ENCODE measurements around the gene SYS1. TPM values are rescaled to one million over a fixed set of nuclear protein-coding genes. Genes with fewer than 3 reads are reported as not detected.

The SYS1 gene
- total RNA-seq, 1 donor = 31.2 TPM

DNA sequence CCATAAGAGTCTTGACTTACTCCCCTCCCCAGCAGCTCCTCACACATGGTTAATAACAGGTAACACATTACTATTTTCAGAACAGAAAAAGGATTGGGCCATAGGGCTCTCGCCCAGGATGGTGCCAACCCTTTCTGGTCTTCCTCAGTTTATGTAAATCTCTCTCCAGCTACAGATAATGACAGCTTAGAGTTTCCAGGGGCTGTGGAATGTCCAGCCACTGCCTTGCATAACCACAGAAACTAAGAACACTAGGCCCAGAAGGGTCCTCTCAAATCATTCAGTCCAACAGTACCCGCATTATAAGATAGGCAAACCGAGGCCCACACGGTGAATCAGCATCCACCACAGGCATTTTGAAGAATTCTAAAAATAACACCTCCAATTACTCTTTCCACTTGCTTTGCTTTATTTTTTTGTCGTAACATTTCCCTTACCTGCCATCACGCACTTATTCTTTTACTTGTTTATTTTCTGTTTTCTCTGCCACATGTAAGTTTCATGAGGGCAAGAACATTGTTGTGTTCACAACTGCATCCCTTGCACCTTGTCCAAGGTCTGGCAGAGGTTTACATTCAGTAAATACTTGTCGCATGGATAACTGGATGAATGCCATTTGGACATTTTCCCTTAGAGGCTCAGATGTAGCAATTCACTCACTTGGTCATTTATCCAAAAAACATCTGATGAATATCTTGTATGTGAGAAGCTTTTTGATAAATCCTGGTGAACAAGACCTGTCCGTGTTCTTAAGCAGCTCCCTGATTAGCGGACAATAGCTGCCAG lies 8.3 kb upstream of the SYS1 start:
- DNase-seq (ENCODE audit: low read depth in 2 of 3, low spot score in 2 of 3) = no peak

DNA sequence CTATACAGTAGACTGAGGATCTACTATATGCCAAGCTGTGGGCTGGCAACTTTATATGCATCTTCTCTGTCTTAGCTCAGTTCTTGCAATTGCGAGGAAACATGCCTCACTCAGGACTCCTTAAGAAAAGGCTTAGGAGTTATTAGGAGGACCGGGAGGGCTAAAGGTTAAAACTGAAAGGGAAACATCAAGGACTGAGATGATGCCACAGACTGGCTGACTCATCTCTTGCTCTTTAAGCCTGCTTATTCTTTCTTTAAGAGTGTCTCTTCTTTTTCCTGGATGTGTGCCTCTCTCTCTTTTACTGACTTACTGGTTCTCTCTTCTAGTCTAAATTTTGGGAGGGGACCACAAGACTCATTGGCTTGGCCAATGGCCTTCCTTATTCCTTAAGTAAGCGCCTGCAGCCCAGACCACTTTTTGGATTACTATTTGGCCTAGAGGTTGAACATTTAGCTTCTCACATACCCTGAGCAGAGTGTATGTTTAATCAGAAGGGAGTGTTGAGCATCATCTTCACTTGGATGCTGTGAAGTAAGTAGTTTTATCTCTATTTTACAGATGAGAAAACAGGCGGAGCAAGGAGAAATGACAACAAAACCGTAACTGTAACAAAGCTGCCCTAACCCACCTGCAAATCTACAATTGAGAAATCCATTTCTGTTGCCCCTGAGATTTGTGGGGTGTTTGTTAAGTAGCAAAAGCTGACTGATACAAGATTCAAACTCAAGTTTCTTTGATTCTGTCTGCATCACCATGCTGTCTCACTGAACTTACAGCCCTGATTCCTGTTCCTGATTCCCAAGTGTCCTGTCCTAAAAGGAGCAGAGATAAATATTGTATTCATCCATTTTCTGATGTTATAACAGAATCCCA lies 7.5 kb upstream of the SYS1 start:
- DNase-seq (ENCODE audit: low read depth in 2 of 3, low spot score in 2 of 3) = no peak

DNA sequence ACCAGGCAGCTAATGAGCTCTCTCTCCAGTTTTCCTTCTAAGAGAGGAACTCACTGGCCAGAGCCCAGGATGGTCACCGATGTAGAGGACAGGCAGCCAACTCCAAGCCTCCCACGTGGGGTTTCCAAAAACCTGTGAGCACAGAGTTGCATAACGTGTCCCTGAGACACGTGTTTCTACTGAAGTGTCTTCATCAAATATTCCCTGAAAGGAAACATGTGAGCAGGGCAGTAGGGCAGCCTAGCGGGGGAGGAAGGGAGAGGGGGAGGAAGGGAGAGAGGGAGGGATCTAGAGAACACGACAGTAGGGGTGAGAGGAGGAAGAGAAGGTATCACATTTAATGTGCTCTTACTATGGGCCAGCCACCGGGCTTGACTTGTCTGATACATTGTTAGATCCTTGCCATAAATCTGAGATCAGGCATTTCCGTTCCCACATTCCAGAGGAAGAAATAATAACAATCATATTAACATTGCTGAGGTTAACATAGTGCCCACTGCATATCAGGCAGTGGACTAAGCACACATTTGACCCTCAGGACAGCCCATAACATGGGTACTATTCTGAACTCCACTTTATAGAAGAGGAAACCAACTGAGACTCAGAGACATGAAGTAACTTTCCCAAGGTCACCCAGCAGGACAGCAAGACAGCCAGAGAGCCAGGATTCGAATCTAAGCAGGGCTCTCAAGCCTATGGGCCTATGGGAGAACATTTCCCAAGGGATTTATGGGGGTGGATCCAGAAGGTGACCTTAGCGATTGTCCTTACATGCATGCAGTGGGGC lies 4.5 kb upstream of the SYS1 start:
- no peak for DNase-seq (ENCODE audit: low read depth in 2 of 3, low spot score in 2 of 3)

DNA sequence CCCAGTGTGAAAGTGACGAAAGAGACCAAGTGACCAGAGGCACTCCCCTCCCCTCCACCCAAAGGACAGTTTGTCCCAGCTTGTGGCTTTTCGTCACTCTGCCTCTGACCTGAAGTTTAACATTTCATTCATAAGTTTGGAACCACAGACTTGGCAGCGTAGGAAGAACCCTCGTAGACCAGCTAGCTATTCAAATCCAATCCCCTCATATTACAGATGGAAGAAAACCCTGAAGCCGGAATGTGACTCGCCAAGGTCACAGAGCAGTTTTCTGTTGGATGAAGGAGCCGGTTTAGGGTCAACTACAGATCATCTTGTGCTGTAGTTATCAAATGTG lies 3.9 kb upstream of the SYS1 start:
- DNase-seq (ENCODE audit: low read depth in 2 of 3, low spot score in 2 of 3) = no peak

DNA sequence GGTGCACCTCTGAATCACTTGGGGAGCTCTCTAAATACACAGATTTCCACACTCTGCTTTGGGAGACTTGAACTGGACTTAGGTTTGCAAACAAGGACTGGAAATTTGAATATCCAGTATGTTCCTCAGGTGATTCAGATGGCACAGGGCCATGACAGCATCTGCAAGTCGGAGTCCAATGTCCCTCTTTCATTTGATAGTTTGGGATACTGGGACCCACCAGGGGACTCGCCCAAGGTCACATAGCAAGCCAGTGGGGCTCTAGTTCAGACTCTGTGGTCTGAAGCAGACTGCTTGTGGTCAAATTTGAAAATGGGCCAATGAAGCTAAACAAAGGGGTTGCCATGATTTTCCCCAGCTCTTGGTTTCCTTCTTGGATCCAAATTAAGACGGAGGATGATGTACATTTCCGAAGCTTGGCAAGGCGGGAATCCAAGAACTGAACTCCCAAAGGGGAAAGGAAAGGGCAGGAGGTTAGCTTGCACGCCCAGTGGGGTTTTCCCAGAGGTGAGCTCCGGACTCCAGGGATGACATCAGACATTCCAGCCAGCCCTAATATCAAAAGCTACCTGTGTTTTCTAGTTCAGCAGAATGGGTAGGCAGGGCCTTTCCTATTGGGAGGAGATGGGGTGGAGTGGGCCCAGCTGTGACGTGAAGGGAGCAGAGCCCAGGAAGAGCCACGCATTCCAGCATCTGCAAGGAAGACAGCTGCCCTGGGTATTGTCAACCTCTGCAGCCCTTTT lies 3.4 kb upstream of the SYS1 start:
- no peak for DNase-seq (ENCODE audit: low read depth in 2 of 3, low spot score in 2 of 3)

DNA sequence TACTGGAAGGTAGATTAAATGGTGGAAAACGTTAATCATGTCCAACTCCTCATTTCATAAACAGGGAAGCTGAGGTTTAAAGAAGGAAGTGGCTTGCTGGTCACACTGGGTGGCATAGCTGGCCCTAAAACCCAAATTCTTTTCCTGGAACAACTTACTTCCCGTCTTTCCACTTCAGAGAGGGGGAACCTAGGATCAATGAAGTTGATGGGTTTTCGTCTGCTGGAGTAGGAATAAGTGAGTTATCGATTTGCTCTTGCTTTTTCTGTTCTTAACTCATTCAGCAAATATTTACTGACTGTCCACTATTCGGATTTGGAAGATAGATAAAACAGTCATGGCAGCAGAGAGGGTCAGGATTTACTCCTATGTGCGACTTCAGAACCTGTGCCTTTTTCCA lies 1.2 kb upstream of the SYS1 start:
- DNase-seq (ENCODE audit: low read depth in 2 of 3, low spot score in 2 of 3) = no peak

DNA sequence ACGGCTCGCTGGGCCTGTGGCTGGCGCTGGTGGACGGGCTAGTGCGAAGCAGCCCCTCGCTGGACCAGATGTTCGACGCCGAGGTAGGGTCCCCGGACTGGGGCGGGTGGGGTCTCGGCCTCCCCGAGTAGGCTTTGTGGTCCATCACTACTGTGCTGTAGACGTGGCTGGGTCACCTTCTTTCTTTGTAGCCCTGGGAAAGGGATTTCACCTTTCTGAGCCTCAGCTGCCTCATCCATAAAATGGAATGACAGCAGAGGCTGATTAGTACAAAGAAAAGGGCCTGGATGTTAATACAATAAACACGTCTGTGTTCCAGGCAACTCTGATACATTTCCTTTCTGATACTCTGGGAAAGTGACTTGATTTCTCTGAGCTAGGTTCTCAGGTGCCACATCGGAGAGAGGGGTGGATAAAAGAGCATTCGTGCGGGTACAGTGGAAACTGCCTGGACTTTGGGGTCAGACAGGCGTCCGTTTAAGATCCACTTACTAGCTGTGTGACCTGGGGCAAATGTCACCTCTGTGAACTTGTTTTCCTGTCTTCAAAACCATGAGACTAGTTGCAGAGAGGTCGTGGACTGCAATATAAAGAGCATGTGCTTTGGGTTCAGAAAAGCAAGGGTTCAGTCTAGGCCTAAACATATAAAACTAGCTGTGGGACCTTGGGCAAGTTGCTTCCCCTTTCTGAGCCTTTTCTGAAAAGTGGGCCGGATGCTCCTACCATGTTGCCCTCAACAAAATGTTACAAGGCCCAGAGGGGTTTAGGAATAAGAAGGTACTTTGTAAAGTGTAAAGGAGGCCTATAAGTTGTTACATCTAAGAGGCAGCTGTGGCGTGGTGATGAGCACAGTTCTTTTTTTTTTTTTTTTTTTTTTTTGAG lies 896 bp downstream of the SYS1 start:
- no peak for DNase-seq (ENCODE audit: low read depth in 2 of 3, low spot score in 2 of 3)

DNA sequence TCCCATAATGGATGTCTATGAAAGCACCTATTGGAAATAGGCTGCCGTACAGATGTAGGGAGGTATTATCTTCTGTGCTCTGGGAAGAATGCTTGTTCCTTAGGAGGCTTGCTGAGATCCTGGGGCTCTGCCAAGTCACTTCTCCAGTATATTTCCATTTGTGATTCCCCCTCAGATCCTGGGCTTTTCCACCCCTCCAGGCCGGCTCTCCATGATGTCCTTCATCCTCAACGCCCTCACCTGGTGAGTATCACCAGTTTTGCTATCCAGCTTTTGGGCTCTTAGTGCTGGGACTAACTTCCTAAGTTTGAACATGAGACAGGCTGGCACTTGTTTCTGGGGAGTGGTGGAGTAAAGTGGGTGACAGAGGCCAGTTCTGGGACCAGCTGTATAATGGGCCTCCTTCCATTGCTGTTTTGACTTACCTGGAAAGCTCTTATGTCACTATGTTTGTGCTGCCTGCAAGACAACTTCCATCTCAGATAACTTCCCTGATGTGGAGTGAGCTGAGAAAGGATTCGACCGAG lies 2.6 kb downstream of the SYS1 start:
- DNase-seq (ENCODE audit: low read depth in 2 of 3, low spot score in 2 of 3) = no peak

DNA sequence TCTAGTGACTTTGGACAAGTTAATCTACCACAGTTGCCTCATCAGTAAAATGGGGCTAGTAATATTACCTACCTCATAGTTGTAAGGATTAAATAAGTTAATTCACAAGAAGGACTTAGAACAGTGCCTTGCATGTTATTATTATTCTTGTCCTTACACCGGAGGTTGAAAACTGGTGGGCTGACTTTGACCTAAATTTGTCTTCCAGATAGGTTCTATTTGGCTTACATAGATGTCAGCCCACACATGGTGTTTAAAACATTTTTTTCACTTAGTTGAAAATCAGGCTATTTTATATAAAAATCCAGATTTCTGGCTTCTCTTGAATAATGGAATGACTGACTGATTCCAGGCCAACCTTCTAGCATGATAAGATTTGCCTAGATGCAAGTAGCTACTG lies 3.2 kb downstream of the SYS1 start:
- DNase-seq (ENCODE audit: low read depth in 2 of 3, low spot score in 2 of 3) = no peak

DNA sequence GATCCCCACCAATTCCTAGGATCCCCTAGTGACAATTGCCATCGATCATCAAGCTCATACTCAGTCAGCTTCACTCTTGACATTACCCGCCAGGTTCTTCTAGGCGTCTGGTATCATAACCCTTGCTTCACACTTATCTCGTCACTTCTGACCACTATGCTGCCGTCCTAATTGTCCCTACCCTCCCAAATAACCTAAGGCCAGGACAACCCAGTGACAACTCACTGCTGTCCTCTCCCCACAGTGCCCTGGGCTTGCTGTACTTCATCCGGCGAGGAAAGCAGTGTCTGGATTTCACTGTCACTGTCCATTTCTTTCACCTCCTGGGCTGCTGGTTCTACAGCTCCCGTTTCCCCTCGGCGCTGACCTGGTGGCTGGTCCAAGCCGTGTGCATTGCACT lies 3.7 kb downstream of the SYS1 start:
- DNase-seq (ENCODE audit: low read depth in 2 of 3, low spot score in 2 of 3) = no peak

DNA sequence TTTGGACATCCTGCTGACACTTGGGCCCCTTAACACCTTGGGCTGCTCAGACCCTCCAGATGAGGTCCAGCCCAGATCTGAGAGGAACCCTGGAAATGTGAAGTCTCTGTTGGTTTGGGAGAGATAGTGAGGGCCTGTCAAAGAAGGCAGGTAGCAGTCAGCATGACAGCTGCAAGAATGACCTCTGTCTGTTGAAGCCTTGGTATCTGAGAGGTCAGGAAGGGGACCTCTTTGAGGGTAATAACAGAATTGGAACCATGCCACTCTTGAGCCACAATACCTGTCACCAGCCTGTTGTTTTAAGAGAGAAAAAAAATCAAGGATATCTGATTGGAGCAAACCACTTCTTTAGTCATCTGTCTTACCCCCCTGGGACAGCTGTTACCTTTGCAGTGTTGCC lies 4.2 kb downstream of the SYS1 start:
- DNase-seq (ENCODE audit: low read depth in 2 of 3, low spot score in 2 of 3) = no peak

DNA sequence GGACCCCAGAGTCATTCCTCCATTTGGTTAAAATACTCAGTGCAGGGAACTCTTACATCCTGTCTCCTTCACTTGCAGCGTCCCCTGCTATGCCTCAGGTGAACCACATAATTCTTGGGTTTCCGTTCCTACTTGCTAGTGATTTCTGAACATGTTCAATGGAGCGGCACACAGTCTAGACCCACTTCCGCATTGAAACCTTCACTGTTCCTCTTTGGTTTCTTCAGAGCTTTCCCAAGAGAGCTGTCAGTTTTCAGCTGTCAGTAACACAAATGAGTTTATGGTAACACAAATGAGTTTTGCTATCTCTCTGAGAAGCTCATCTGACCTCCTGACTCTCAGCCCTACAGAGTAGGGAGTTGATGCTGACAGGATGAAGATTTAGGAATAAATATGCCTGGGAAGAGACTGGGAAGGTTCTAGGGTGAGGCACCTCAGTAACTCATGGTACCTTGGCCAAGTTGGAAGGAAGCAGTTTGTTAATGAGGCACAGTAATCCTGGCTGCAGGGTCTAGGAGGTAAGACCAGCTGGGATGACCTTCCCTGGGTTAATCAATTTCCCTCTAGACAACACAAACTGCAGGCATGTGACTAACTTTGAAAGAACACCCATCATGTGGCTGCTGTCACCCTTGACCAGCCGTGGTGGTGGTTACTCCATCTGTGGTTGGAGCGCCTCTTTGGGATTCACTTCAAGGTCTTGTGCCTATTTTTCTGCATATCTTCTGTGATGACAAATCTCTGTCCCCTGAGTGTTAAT lies 5.4 kb downstream of the SYS1 start:
- peak in 1 of 3 donors; percentile 32 for DNase-seq (ENCODE audit: low read depth in 2 of 3, low spot score in 2 of 3)

DNA sequence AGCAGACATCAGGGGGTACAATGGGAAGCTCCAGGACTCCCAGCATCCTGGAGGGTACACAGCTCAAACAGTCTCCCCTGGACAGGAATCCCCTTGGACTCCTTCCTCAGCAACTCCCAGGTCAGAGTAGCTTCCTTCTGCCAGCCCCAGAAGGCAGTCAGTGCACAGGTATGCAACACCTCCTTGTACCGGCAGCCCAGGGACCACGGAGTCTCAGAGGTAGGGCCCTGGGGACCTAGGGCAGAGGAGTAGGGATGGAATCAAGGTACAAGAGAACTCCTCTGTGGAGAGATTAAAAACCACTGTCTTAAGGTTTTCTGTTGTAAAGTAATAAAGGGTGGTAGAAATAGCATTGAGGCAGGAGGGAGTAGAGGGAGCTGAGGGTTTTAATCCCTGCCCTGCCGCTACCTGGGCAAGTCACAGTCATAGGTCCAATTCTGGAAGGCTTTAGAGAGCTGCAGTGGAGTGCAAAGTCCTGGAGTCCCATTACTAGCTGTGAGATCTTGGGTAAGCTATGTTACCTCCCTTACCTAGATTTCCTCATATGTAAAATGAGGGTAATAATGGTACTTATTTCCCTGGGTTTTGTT lies 7.7 kb downstream of the SYS1 start:
- DNase-seq (ENCODE audit: low read depth in 2 of 3, low spot score in 2 of 3) = no peak

DNA sequence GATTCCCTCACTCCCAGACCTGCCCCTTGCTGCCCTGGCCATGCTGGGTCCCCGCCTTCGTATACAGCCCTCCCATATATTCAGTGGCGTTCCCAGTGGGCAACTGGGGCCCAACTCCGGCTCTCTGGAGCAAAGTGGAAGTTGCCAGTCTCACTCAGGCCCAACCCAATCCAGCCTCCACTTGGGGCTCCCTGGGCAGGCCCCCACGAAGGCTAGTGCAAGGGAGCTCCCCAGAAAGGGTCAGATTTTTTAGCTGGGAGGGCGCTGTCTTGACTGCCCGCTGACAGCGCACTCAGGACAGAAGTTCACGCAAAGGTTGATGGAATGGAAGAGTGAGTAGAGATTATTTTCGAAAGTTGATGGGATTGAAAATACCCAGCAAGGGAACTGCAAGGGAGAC lies 9.3 kb downstream of the SYS1 start:
- no peak for DNase-seq (ENCODE audit: low read depth in 2 of 3, low spot score in 2 of 3)

DNA sequence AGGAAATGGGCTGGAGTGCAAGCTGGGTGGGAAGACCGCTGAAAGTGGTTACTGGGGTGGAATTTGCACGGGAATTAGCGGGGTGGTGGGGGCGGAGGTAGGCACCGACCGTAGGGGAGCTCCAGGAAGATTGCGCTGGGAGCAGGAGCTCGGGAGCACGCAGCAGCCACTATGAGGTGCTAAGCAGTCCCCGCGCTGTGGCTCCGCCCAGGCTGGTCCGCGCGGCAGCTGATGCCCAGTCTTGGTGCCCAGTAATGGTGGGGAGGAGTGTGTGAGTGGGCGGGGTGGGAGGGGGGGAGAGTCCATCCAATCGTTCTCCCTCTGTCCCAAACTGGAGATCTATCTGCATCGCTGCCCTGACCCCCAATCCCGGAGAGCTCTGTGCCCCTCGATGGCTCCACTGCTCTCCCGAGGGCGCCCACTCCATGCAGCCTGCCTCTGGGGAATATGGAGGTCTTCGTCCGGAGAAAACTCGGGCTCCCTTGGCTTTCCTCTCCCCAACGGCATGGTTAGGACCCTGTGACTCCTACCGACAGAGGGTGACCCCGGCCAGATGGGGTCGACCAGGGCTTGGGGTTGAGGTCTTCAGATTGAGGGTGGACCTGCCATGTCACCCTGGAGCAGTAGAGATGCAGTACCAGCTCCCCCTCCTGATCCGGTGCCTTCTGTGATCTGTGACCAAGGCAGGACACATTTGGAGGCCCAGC lies 9.8 kb downstream of the SYS1 start:
- no peak for DNase-seq (ENCODE audit: low read depth in 2 of 3, low spot score in 2 of 3)

DNA sequence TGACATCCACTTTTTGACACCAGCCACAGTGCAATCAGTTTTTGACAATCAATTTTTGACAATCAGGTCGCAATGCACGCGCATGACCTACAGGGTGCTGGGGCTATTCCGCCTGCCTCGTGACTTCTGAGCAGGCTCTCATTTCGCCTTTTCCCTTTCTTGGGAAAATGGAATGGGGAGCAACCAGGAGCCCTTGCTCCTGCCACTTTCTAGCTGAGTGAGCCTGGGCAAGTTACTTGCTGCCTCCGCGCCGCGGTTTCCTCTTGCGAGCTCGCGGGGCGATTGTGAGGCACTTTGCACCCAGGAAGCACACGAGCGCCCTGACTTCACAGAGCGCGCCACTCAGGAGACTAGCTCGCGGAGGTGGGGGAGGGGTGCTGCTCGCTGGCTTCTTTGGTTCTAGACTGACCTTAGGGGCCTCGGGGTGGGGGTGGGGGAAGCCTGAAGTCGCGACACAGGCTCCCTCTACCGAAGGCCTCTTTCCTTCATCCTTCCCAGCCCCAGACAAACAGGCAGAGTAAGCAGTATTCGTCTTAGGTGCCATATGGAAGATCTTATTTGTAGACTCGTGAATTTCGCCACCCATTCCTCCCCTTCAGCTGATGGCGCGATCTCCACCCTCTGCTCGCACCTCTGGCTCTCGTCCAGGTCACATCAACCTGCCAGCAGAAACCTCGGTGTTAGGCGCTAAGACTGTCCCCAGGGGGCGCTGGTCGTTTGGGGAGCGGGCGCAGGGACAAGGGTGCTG lies 10.6 kb downstream of the SYS1 start:
- peak; percentile 76 to 95 (median 87) for DNase-seq (ENCODE audit: low read depth in 2 of 3, low spot score in 2 of 3)

DNA sequence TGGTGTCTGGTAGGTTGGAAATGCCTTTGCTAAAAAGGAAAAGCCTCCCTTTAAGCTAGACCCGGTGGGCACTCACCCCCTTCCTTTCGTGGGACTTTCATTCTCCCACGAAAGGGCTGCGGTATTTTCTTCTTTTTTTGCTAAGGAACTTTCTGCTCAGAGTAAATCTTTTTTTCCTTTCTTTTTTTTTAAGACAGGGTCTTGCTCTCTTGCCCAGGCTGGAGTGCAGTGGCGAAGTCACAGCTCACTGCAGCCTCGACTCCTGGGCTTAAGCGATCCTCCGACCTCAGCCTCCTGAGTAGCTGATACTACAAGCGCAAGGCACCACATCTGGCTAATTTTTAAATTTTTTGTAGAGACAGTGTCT lies 11.1 kb downstream of the SYS1 start:
- DNase-seq (ENCODE audit: low read depth in 2 of 3, low spot score in 2 of 3) = no peak

Measured in hematopoietic multipotent progenitor cell (in vitro differentiated cells).